SU-DHL-6 (cell line): ENCODE data around the gene PPP1CC.
"Not testable (repeated sequence)": the region's sequence is repeated elsewhere in the genome, so short reads cannot be mapped to it uniquely, and the experiment has no call there.

ENCODE experiments used
- H2AFZ ChIP-seq: fragments of 200-600 bp; sonication (generic); 2 replicates; pipeline ENCODE4 v1.6.1; 2014; ENCODE audit warnings: low read depth, mild to moderate bottlenecking, moderate library complexity, mixed read lengths, antibody characterized with exemption, low read length; ENCODE audit not compliant: severe bottlenecking
- H3F3A ChIP-seq: fragments of 200-600 bp; shearing (Covaris generic); 2 replicates; pipeline ENCODE4 v1.6.0; 2016; ENCODE audit warnings: antibody characterized with exemption, mild to moderate bottlenecking; ENCODE audit not compliant: insufficient read depth
- H3K27ac ChIP-seq: fragments of 200-600 bp; sonication (generic); 2 replicates; pipeline ENCODE4 v1.5.1; 2016; ENCODE audit warnings: low read depth, mild to moderate bottlenecking, low read length, moderate library complexity, mixed read lengths
- H3K27me3 ChIP-seq: fragments of 200-600 bp; sonication (generic), shearing (Covaris generic); 2 replicates; pipeline ENCODE4 v1.6.0; 2014; ENCODE audit warnings: mild to moderate bottlenecking, low read length
- H3K36me3 ChIP-seq: fragments of 200-600 bp; sonication (generic); 2 replicates; pipeline ENCODE4 v1.6.1; 2014; ENCODE audit warnings: mild to moderate bottlenecking, low read length, mixed read lengths
- H3K4me2 ChIP-seq: fragments of 300-600, 200-600 bp; shearing (Covaris generic), sonication (generic); 2 replicates; pipeline ENCODE4 v1.6.0; 2014; ENCODE audit warnings: low read length, low read depth, mild to moderate bottlenecking; ENCODE audit not compliant: poor library complexity, severe bottlenecking
- H3K4me3 ChIP-seq: fragments of 200-600 bp; sonication (generic); 2 replicates; pipeline ENCODE4 v1.5.1; 2014; ENCODE audit warnings: antibody characterized with exemption, low read length, mild to moderate bottlenecking, mixed read lengths; ENCODE audit not compliant: insufficient read depth, poor library complexity, severe bottlenecking
- H3K79me2 ChIP-seq: fragments of 200-600 bp; sonication (generic); 2 replicates; pipeline ENCODE4 v1.6.1; 2014; ENCODE audit warnings: mild to moderate bottlenecking, low read length, moderate library complexity; ENCODE audit not compliant: insufficient read depth
- H3K9ac ChIP-seq: fragments of 200-600 bp; sonication (generic); 2 replicates; pipeline ENCODE4 v1.7.0; 2014; ENCODE audit warnings: mild to moderate bottlenecking, low read length
- H3K9me2 ChIP-seq: fragments of 200-600 bp; sonication (generic); replicated peaks from 2 replicates; pipeline ENCODE4 v1.6.1; 2014; ENCODE audit warnings: low read length; ENCODE audit not compliant: insufficient read depth
- H3K9me3 ChIP-seq: fragments of 200-600 bp; sonication (generic); 2 replicates; pipeline ENCODE4 v1.6.1; 2014; ENCODE audit warnings: low read length, mixed read lengths; ENCODE audit not compliant: insufficient read depth
- H4K20me1 ChIP-seq: fragments of 200-600 bp; sonication (generic); 2 replicates; pipeline ENCODE4 v1.6.1; 2014; ENCODE audit warnings: low read depth, mild to moderate bottlenecking, antibody characterized with exemption, low read length, moderate library complexity, mixed read lengths
- CTCF ChIP-seq: fragments of 200-600 bp; sonication (generic); IDR thresholded peaks from one replicate; pipeline ENCODE4 v1.5.1; 2017; ENCODE audit warnings: antibody characterized with exemption, mild to moderate bottlenecking, low read length, moderate library complexity; ENCODE audit not compliant: insufficient read depth, poor library complexity, severe bottlenecking
- EZH2phosphoT487 ChIP-seq: fragments of 200-600 bp; sonication (generic), shearing (Covaris generic); conservative IDR thresholded peaks from 2 replicates; pipeline ENCODE4 v1.6.1; 2018; ENCODE audit warnings: mild to moderate bottlenecking, antibody characterized with exemption, low read length, moderate library complexity, mixed read lengths

The PPP1CC gene

DNA sequence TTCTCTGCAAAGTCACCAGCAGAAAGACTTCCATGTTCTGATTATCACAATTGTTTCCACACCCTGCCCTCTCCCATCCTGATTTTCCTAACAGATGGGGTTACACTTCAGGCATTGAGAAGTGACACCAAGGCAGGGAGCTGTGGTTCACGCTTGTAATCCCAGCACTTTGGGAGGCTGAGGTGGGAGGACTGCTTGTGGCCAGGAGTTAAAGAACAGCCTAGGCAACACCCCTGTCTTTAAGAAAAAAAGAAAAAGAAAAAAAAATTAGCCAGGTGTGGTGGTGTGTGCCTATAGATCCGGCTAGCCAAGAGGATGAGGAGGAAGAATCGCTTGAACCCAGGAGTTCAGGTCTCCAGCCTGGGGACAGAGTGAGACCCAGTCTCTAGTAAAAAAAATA is 5.2 kb downstream of the PPP1CC start:
- peak overlapping the region; percentile 90 for H3K4me2 ChIP-seq
- H3K9ac ChIP-seq = no peak overlapping the region
- H4K20me1 ChIP-seq = peaks cover 52% of the 10 kb centered on the region
- H2AFZ ChIP-seq = no peak overlapping the region
- no peak overlapping the region for H3K27ac ChIP-seq
- H3K9me2 ChIP-seq = no peaks in the 10 kb centered on the region
- peaks cover 13% of the 10 kb centered on the region for H3F3A ChIP-seq
- no peaks in the 10 kb centered on the region for H3K27me3 ChIP-seq
- peaks cover 100% of the 10 kb centered on the region for H3K79me2 ChIP-seq
- H3K9me3 ChIP-seq = no peaks in the 10 kb centered on the region
- TF ChIP-seq EZH2phosphoT487 (no peak), CTCF (no peak)
- H3K4me3 ChIP-seq = no peak overlapping the region
- H3K36me3 ChIP-seq = peaks cover 11% of the 10 kb centered on the region; the same call in 1 of the 2 replicates

- H3K4me3 ChIP-seq, H3K27me3 ChIP-seq, H3K27ac ChIP-seq, H3K9ac ChIP-seq, H2AFZ ChIP-seq, H3K9me3 ChIP-seq, H3K9me2 ChIP-seq: not testable (repeated sequence)
- Histone ChIP-seq H4K20me1 (peaks cover 52% of the 10 kb centered on the region), H3K79me2 (peaks cover 100% of the 10 kb centered on the region), H3K4me2 (peak overlapping the region; percentile 90), H3K36me3 (peaks cover 14% of the 10 kb centered on the region; the same call in 1 of the 2 replicates), H3F3A (peaks cover 13% of the 10 kb centered on the region)
These were observed 5.7 kb downstream of the PPP1CC start for GRCh38 chr12:110737016-110737415.

- Histone ChIP-seq H3K79me2 (peaks cover 100% of the 10 kb centered on the region), H3K27ac (no peak overlapping the region), H3K4me2 (no peak overlapping the region), H3K27me3 (no peaks in the 10 kb centered on the region), H3K4me3 (no peak overlapping the region), H2AFZ (no peak overlapping the region), H4K20me1 (peaks cover 45% of the 10 kb centered on the region), H3K36me3 (peaks cover 41% of the 10 kb centered on the region), H3K9ac (no peak overlapping the region), H3K9me3 (no peaks in the 10 kb centered on the region), H3K9me2 (no peaks in the 10 kb centered on the region), H3F3A (peaks cover 5% of the 10 kb centered on the region)
- TF ChIP-seq CTCF (no peak), EZH2phosphoT487 (no peak)
These were observed 8.8 kb downstream of the PPP1CC start for GRCh38 chr12:110733900-110734299.

- H3K9ac ChIP-seq = no peak overlapping the region
- TF ChIP-seq EZH2phosphoT487 (no peak), CTCF (no peak)
- no peak overlapping the region for H3K4me3 ChIP-seq
- no peak overlapping the region for H3K4me2 ChIP-seq
- H3K9me2 ChIP-seq = no peaks in the 10 kb centered on the region
- H3K27me3 ChIP-seq = no peaks in the 10 kb centered on the region
- H4K20me1 ChIP-seq = peaks cover 39% of the 10 kb centered on the region
- H3F3A ChIP-seq = peaks cover 5% of the 10 kb centered on the region
- no peak overlapping the region for H3K27ac ChIP-seq
- H2AFZ ChIP-seq = no peak overlapping the region
- H3K79me2 ChIP-seq = peaks cover 100% of the 10 kb centered on the region
- no peaks in the 10 kb centered on the region for H3K9me3 ChIP-seq
- H3K36me3 ChIP-seq = peaks cover 46% of the 10 kb centered on the region
These were observed 9.5 kb downstream of the PPP1CC start for GRCh38 chr12:110733089-110733715.
